Astrocyte of the cerebellum (primary cell): ENCODE results near the gene ONECUT3.

ENCODE experiments used
- DNase-seq: peaks from one replicate; pipeline ENCODE4 v3.0.0-alpha.2; 2011; ENCODE audit warnings: low read depth
- H3K4me3 ChIP-seq: 2 replicates; pipeline ENCODE4 v1.5.1; 2011; ENCODE audit warnings: mild to moderate bottlenecking, low read depth, low read length, moderate library complexity
- in situ Hi-C: cut with HindIII; loops from 2 replicates; pipeline ENCODE4 v1.10.0; 2017; ENCODE audit warnings: low sequenced_read_pairs
- TF ChIP-seq, protein P1 (sequence below): IDR thresholded peaks from 2 replicates; pipeline ENCODE4 v1.5.1; 2012; ENCODE audit warnings: low read length, low read depth, moderate library complexity, mild to moderate bottlenecking; ENCODE audit errors: missing control alignments

ONECUT3 gene

DNA sequence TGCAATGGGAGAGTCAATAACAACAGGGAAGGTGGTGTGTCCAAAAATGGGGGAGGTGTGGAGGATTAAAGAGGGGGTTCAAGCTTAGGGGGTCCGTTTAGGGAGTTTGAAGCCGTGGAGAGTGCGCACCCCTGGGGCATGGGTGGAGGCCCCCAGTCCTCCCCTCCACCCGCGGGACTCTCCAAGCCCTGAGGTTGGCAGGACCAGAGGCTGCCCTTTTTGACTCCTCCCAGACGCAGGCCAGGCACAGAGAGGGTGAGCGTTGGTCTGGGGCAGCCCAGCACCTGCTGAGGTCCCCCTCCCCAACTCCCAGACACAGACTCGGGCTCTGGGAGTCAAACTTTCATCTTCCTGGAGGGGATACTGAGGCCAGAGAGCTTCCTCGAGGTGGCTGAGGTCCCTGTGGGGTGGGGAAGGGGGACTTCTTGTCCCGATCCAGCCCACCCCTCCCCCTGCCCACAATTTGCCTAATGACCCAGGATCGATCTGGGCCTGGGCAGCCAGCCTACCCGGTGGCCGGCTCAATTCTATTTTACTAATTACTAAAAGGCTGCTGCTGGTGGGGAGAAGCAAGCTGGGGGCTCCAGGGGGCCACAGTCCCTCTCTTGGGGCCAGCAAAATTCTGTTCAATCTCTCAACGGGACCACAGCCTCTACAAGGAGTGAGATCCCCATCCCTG, 2.8 kb upstream of the ONECUT3 start:
- in situ Hi-C loops, result no loop called here
- TF ChIP-seq, protein P1, sequence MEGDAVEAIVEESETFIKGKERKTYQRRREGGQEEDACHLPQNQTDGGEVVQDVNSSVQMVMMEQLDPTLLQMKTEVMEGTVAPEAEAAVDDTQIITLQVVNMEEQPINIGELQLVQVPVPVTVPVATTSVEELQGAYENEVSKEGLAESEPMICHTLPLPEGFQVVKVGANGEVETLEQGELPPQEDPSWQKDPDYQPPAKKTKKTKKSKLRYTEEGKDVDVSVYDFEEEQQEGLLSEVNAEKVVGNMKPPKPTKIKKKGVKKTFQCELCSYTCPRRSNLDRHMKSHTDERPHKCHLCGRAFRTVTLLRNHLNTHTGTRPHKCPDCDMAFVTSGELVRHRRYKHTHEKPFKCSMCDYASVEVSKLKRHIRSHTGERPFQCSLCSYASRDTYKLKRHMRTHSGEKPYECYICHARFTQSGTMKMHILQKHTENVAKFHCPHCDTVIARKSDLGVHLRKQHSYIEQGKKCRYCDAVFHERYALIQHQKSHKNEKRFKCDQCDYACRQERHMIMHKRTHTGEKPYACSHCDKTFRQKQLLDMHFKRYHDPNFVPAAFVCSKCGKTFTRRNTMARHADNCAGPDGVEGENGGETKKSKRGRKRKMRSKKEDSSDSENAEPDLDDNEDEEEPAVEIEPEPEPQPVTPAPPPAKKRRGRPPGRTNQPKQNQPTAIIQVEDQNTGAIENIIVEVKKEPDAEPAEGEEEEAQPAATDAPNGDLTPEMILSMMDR, result no peak
- DNase-seq, result no peak
- no peak overlapping the region for H3K4me3 ChIP-seq

DNA sequence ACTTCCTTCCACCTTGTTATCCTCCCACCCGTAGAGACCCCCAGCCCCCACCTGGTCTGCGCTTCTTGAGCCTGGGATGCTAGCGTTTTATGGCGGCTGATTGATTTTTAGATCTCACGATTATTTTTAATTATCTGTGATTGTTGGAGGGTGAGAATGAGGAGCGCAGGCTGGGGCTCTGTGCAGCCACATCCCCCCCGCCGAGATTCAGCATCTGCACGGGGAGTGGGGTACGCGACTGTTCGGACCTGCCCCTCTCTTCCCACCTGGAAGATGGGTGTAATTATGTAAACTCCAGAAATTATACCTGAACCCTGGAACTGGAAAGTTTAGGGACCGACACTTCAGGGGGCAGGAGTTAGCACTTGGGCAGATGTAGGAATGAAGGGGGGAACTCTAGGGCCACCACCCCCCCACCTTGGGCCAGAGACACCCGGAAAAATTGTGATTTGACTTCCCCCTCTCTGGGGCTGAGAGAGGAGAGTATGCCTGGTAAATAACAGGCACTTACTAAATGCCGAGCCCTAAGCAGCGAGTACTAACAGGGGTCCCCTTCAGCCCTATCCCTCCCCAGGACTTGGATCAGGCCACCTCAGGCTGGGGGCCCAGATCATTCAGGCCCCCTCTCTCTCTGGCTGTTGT, 1.8 kb upstream of the ONECUT3 start:
- TF ChIP-seq, protein P1, result no peak
- no peak for DNase-seq
- no peak overlapping the region for H3K4me3 ChIP-seq
- in situ Hi-C loops, result no loop called here

DNA sequence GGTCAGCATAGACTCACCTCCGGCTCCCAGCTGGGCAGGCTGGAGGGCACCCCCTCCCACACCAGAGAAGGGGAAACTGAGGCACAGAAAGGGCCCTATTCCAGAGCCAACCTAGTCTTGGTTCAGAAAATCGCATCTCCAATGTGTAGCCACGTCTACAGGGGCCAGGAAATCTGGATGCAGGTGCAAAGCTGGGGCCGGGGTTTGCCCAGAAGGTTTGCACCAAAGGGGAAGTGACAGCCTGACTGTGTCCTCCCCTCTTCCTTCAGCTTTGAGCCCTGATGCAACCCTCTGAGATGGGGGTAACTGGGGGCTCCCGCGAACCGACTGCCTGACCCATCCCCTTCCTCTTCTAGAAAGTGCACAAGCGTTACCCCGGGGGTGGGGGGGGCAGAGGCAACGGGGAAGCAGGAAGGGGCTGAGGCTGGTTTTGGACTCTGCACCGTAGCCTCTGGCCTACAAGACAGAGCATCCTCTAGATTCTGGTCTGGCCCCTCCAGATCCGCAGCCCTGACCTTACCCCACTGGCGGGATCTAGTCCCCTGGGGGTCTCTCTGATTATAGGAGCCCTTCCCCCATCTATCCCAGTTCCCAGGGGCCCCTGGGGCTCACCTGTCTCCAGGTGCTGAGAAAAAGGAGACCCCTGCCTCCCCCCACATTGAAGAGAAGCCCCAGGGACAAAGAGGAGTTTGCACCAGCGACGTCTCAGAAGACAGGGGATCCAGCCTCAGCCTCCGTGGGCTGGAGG, 1.1 kb upstream of the ONECUT3 start:
- in situ Hi-C loops, result no loop called here
- no peak for DNase-seq
- TF ChIP-seq, protein P1, result no peak
- H3K4me3 ChIP-seq, result no peak overlapping the region

DNA sequence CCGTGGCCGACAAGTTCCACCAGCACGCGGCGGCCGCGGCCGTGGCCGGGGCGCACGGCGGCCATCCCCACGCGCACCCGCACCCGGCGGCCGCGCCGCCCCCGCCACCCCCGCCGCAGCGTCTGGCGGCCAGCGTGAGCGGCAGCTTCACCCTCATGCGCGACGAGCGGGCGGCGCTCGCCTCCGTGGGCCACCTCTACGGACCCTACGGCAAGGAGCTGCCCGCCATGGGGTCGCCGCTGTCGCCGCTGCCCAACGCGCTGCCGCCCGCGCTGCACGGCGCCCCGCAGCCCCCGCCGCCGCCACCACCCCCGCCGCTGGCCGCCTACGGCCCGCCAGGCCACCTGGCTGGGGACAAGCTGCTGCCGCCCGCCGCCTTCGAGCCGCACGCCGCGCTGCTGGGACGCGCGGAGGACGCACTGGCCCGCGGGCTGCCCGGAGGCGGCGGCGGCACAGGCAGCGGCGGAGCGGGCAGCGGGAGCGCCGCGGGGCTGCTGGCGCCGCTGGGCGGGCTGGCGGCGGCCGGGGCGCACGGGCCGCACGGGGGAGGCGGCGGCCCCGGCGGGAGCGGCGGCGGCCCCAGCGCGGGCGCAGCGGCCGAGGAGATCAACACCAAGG, 821 bp downstream of the ONECUT3 start:
- DNase-seq, result no peak
- TF ChIP-seq, protein P1, result no peak
- in situ Hi-C loops, result no loop called here
- H3K4me3 ChIP-seq, result no peak overlapping the region

DNA sequence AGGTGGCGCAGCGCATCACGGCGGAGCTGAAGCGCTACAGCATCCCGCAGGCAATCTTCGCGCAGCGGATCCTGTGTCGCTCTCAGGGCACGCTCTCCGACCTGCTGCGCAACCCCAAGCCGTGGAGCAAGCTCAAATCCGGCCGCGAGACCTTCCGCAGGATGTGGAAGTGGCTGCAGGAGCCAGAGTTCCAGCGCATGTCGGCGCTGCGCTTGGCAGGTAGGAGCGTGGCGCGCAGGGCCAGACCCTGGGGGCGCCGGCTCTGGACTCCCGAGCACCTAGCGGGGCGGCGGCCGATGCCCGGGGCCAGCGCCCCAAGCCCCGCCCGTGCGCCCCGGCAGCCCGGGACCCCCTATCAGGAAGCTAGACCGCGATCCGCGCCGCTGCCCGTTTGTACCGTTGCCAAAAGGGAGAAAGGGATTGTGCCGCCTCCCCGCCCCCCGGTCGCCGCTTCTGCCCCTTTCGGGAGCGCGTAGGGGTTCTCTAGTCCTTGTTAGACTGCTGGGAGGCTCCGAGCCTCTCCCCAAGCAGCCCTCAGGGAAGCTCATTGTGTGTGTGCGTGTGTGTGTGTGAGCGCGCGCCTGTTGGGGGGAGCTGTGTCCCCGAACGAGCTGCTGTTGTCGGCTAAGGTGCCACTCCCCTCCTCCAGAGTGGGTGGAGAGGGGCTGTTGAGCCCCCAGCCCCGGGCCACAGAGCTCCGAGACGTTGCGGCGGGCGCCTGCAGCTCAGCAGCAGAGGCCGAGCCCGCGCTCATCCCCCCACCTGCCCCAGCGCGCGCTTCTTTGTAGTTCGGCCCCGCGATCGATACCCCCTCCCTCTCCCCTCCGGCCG, 1.5 kb downstream of the ONECUT3 start:
- in situ Hi-C loops, result no loop called here
- TF ChIP-seq, protein P1, result no peak
- no peak for DNase-seq
- no peak overlapping the region for H3K4me3 ChIP-seq
